Stimulated activated naive CD4-positive, alpha-beta T cell (primary cell): ENCODE measurements around the gene CNDP1.
"Not testable (repeated sequence)": the region's sequence is repeated elsewhere in the genome, so short reads cannot be mapped to it uniquely, and the experiment has no call there.

Experiments used
- DNase-seq, 6 experiments: peaks; one replicate each; lab custom pipeline; 2025; lab: John Stamatoyannopoulos, UW

CNDP1 gene

DNA sequence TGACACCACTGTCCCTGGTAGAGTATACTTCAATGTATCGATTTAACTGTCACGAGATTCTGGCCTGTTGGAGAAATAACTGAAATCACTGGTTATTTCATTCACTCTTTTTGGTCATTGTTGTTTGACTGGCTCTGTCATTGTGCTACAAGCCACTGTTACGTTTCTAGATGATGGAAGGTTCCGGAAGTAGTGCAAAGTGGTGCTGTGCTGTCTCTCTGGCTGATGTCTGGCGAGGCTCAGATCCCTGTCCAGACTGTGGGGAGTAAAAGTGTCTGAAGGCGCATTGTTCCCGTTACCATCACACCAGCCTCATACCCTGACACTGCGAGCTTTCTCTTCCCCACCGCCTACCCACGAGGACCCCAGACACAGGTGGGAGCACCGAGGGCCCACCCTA is 11.7 kb downstream of the CNDP1 start:
- no peak for DNase-seq

DNA sequence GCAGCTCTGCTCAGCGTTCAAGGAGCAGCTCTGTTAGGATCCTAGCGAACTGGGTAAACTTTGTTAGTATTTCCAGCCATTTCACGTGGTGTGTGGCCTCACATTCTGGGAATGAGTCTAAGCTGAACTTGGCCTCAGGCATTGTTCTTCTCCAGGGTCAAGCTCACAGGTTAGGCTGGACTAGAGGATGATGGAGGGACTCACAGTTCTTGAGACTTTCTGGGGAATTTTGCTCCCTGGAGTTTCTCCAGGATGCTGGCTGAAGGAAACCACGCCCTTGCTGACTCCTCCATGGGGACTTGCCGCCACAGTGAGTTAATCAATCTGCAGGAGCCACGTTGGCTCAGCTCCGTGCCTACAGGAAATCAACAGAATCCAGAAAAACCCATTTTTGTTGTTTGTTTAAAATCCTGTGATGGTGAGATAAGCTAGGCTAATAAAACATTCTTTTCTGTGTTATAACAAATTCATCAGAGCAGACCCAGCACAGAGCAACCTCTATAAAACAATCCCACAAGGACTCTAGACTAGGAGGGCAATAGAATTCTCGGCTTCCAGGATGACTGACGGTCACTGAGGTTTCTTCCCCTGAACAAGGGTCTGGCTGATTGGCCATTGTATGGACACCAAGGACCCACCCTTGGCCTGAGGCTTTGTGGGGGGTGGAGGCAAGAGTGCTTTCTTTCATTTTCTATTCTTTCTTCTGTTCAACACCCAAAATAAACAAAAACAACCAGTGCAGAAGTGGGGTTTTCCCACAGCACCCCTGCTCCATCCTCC is 12.6 kb downstream of the CNDP1 start:
- no peak for DNase-seq

DNA sequence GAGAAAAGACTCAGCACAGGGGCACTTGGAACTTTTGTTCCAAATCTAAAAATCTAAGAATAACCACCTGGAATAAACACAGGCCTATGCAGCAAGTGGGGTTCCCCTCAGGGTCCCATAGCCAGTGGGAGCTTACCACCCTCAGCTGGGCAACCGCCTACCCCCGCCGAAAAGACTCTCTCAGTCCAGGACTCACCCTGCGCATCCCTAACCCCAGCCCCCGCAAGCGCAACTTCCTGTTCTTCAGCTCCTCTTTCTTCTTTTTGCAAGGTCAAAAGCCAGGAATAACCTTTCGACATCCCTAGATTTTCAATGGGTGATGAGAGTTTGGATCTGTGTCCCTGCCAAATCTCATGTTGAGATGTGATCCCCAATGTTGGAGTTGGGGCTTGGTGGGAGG is 13.6 kb downstream of the CNDP1 start:
- no peak for DNase-seq

DNA sequence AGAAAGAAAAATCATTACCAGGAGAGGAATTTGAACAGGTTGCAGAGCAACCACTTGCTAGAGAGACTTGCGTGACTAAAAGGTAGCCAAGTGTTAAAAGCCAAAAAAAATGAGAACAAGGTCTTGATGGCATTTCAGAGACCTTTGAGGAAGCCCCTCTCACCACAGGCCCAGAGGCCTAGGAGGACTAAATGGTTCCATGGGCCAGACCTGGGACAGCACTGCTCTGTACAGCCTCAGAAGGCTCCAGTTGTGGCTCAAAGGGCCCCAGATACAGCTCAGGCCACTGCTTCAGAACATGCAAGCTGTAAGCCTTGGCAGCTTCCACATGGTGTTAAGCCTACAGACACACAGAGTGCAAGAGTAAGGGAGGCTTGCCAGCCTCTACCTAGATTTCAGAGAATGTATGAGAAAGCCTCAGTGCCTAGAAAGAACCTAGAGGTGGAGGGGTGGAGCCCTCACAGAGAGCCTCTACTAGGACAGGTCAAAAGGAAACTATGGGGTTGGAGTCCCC is 15.3 kb downstream of the CNDP1 start:
- DNase-seq: no peak

DNA sequence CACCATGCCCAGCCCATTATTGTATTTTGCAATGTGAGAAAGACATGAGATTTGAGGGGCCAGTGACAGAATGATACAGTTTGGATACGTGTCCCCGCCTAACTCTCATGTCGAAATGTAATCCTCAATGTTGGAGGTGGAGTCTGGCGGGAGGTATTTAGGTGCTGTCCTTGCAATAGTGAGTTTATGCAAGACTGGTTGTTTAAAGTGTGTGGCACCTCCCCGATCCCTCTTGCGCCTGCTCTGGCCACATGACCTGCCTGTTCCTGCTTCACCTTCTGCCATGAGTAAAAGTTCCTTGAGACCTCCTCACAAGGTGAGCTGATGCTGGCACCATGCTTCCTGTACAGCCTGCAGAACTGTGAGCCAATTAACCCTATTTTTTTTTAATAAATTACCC is 16.6 kb downstream of the CNDP1 start:
- DNase-seq: no peak

DNA sequence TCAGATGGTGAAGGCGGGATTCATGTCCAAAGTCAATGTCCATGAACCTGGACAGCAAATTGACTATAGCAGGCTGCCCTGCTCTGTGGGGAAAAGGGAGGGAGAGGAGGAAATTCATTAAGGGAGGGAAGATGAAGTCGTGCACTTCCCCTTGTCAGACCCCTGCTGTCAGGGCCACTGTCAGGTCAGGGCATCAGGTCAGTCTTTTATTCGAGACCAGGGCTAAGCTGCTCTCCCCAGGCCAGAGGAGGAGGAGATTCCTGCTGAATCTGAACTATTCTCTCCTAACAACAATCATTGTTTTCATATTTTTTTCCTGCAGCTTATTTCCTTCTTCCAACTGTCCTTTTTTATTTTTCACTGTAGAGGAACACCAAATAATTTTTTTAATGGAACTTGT is 17.2 kb downstream of the CNDP1 start:
- DNase-seq: no peak

DNA sequence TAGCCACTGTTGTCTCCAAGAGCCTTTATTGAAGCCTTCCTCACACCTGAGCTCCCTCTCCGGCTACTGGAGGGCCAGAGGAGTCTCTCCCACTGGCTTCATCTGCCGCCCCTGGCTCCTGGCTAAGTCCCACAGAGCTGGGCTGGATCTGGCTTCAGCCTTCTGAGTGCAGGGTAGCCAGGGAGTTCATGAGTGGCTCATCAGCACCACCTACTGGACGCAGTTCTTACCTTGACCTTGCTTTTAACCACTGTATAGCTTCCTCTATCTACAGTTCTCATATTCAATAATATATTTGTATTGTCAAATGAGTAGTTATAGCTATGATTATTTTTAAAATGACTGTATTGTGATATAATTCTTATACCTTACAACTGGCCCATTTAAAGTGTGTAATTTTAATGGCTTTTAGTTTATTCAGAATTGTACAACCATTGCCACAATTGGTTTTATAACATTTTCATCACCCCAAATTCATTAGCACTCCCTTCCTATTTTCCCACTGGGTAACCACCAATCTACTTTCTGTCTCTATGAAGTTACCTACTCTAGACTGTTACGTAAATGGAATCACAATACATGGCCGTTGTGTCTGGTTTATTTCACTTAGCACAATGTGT is 17.7 kb downstream of the CNDP1 start:
- DNase-seq: peak; percentile 16 to 67 (median 60)

DNA sequence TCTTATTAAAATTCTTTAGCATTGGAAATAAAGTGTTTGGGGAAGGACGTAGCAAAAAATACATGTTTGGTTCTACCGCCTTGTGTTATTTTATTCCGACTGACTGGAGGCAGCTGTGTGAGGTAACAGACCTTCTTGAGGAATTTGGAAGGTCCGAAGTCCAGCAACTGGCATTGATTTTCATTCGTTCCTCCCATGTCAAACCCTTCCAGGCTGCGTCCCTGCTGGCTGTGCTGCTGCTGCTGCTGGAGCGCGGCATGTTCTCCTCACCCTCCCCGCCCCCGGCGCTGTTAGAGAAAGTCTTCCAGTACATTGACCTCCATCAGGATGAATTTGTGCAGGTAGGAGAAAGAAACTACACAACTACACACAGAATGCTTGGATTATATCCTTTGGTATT is 21.8 kb downstream of the CNDP1 start:
- DNase-seq: no peak

DNA sequence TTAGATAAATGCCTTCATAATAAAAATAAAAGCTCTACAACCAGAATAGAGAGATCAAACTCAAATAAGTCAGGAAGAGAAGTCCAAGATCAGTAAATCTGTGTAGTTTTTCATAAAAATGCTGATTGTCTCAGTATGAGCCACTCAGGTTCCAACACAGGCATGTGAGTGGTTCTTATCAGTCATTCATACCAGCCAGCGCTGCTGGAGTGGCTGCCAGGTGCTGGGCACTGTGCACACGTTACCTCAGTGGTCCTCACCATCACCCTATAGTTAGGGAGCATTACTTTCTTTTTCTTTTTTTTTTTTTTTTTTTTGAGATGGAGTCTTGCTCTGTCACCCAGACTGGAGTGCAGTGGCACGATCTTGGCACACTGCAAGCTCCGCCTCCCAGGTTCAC is 23.8 kb downstream of the CNDP1 start:
- DNase-seq: no peak

DNA sequence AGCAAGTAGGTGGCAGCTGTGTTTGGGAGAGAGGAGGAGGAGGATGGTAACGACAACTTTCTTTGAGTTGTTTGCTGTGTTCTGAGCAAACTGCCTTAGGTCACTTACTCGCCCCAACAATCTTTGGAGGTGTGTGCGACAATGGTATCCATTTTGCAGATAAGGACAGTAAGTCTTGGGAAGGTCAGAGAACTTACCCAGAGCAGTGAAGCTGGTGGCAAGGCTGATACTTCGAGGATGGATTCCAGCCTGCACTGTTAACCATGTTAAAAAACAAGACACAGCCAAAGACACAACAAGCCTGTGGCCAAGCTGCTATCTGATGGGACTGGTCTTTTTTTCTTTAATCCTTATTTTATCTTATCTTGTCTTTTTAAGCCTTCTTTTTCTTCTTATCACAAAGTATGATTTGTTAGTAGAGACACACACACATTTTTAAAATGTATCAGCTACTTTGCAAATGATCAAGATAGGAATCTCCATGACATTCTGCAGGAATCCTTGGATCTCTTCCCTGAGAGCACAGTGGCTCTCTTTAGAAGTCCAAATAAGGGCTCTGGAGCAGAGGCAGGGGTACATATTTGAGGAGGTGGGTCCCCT is 27.9 kb downstream of the CNDP1 start:
- DNase-seq: no peak

DNA sequence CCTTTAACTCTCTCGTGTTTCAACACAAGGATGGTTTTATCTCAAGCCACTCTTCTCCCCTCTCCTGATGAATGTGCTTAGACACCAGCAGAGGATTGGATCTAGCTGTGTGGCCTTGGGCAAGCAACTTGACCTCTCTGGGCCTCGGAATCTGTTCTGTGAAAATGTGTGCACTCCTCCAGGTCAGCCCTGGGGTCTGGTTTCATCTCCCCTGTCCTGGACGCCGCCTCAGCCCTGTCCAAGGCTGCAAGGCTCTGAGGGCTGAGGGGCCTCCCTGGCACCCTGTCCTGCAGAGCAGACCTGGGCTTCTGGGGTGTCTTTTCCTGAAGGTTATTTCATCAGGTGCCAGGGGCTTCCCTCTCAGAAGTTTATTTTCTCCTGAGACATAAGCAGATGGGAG is 28.5 kb downstream of the CNDP1 start:
- DNase-seq: no peak

DNA sequence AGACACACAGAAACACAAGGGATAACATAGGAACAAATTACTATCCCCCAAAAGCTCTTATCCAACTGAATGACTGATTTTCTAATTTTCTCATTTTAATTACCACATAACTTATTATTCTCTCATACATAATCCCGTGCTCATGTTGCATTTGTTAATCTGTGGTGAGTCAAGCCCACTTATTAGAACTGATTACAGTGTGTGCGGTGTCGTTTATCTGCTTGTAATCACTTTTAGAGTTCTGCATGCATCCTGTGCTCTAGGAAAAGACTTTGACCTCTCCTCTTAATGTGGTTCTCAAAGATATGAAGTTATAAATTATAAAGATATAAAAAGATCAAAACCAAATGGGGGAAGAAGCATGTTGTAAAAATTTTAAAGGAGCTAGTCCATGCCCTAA is 29.7 kb downstream of the CNDP1 start:
- no peak for DNase-seq

DNA sequence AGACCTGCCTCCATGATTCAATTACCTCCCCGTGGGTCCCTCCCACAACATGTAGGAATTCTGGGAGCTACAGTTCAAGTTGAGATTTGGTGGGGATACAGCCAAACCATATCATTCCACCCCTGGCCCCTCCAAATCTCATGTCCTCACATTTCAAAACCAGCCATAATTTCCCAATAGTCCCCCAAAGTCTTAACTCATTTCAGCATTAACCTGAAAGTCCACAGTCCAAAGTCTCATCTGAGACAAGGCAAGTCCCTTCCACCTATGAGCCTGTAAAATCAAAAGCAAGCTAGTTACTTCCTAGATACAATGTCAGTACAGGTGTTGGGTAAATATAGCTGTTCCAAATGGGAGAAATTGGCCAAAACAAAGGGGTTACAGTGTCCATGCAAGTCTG is 30.9 kb downstream of the CNDP1 start:
- not testable (repeated sequence) for DNase-seq

DNA sequence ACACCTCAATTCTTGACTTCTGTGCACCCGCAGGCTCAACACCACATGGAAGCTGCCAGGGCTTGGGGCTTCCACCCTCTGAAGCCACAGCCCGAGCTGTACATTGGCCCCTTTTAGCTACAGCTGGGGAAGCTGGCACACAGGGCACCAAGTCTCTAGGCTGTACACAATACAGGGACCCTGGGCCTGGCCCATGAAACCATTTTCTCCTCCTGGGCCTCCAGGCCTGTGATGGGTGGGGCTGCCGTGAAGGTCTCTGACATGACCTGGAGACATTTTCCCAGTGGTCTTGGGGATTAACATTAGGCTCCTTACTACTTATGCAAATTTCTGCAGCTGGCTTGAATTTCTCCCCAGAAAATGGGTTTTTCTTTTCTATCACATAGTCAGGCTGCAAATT is 31.7 kb downstream of the CNDP1 start:
- DNase-seq: not testable (repeated sequence)

DNA sequence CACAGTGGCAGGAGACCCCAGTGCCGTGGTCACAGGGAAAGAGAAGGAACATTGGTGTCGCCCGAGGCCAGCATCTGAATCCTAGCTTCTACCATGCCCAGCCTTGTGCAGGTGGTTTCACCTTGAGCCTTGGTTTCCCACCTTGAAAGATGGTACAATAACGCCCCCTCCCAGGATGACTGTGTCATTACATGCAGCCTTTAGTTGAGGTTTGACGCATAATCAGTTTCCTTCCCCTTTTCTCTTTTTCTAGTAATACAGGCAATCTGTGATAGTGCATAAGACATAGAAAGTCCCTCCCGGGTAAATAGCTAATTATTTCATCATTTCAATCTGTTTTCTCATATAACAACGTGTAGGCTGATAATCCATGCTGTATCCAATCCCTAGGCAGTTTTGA is 33.5 kb downstream of the CNDP1 start:
- DNase-seq: no peak

DNA sequence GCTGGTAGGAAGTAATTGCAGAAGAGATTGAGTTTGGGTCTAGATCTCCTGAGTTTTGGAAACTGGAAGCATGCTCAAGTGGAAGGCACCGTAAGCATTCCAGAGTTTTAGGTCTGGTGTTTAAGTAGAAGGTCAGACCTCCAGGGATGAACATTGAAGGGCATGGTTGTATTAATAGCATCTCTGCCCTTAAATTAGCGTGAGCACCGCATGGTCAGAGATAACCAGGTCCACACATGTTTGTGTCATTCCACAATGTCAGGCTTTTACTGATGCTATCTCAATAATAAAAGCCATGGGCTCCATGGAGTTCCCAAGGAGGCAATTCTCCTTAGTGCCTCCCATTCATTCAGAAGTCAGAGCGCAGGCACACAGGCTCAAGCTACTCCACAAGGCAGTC is 35.1 kb downstream of the CNDP1 start:
- no peak for DNase-seq

DNA sequence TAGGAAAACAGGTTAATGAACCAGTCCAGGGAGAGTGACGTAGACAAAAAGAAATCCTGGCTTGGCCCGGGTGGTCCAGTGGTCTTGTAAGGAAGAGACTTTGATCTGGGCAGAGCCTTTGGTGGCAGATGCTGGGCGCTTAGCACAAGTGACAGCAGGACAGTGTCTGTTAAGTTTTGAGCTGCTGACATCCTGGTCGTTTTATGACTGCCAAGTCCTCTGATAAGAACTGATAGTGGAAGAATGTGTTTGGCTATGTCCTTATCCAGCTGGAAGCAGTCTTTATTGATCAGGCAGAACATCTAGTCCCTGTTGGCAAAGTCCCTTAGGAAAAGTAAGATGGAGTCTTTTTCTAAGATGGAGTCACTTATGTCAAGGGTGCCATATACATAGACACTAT is 36.0 kb downstream of the CNDP1 start:
- no peak for DNase-seq

DNA sequence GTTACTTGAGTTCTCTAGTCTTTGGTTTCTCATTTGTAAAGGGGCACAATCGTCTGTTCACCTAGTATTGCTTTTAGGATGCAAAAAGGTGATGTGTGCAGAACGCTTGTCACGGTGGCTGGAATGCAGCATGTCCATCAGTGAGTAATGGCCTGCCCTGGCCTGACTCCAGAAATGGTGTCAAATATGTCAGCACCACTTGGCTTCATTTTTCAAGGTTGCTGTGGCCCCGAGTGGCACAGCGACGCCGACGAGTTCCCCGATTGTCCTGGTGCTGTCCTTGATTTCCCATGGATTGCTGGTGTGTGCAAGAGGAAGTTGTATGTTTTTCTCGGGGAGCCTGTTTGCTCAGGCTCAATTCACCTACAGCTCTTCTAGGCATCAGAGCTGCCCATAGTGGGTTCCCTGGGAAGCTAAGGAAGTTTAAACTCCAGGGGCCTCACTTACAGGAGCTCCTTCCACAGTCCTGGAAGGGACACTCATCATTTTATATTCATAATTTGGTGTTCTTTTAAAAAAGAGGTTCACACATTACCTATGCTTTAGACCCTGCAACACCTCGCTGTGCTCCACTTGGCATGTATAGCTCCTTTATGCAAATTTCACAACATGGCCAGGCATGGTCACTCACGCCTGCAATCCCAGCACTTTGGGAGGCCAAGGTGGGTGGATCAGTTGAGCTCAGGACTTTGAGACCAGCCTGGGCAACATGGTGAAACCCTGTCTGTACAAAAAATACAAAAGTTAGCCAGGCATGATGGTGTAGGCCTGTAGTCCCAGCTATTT is 37.8 kb downstream of the CNDP1 start:
- no peak for DNase-seq

DNA sequence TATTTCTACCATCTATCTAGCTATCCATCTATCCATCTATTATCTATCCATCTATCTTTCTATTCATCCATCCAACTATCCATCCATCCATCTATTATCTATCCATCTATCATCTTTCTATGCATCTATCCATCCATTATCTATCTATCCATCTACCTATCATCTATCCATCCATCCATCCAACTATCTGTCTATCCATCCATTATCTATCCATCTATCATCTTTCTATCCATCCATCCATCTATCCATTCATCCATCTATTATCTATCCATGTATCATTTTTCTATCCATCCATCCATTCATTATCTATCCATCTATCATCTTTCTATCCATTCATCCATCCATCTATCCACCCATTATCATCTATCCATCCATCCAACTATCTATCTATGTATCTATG is 38.8 kb downstream of the CNDP1 start:
- DNase-seq: no peak

DNA sequence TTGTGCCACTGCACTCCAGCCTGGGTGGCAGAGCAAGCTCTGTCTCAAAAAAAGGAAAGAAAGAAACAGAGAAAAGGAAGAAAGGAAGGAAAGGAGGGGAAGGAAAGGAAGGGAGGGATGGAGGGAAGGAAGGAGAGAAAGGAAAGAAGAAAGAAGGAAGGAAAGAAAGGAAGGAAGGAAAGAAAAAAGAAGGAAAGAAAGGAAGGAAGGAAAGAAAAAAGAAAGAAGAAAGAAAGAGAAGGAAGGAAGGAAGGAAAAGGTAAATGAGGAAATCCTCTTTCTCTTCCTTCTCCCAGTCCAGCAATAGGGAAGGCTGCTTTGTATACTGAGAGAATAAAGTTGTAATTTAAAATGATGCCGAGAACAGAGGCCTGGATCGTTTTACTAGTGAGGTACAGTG is 40.6 kb downstream of the CNDP1 start:
- no peak for DNase-seq

DNA sequence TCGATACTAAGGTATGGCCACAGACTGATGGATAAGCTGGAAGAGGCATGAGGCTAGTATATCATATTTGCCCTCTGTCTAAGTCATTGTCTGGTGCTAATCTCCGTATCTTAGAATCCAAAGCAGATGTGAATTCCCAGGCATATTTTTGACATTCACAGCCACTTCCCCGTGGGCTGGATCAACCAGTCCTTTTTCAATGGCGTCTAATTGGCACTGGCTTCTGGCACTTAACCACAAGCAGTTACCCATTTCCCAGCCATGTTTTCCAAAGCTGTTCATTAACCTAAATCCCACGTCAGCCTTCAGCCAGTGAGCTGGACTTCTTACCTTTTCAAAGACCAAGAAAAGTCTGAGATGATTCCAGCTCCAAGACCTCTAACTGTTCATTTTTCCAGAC is 42.7 kb downstream of the CNDP1 start:
- no peak for DNase-seq

DNA sequence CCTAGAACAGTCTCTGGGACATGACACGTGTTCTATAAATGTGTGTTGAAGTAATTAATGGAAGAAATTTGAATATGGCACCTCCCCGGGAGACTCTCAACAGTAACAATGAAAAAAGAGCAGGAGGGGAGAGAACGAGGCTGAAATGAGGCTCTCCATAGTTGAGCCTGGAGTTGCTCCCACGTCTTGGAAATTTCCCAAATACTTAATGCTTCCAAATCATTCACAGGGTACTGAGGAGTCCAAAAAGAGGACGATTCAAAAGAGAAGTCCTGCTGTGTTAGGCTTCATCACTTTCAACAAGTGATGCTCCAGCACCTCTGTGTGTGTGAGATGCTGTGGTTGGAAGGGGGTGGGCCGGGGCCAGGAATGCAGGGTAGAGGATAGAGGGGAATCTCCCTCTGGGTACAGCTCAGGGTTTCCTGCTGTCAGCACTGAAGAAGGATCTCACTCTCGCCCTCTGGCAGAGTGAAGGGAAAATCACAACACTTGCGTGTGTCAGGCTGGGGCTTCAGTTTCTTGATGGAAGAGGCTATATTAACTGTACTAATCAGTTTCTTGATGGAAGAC is 45.3 kb downstream of the CNDP1 start:
- DNase-seq: no peak
